ENCODE results near the gene SOX30.

The SOX30 gene

GRCh38 chr5:157659868-157660660, 7.8 kb upstream of the SOX30 start:
- DNase-seq: no peak

GRCh38 chr5:157658893-157659292, 6.7 kb upstream of the SOX30 start:
- DNase-seq: no peak

GRCh38 chr5:157657516-157657915, 5.3 kb upstream of the SOX30 start:
- DNase-seq: no peak

- no peak for DNase-seq
Measured at GRCh38 chr5:157651623-157652376, 438 bp downstream of the SOX30 start.

GRCh38 chr5:157650991-157651611, 1.1 kb downstream of the SOX30 start:
- DNase-seq: no peak

- DNase-seq: no peak
Measured at GRCh38 chr5:157649101-157649500, 3.1 kb downstream of the SOX30 start.

- no peak for DNase-seq
Measured at GRCh38 chr5:157648275-157648990, 3.8 kb downstream of the SOX30 start.

- DNase-seq: no peak
Measured at GRCh38 chr5:157640406-157641066, 11.7 kb downstream of the SOX30 start.

- DNase-seq: no peak
Measured at GRCh38 chr5:157630341-157630740, 21.9 kb downstream of the SOX30 start.

GRCh38 chr5:157626831-157627230, 25.4 kb downstream of the SOX30 start:
- DNase-seq: no peak

GRCh38 chr5:157624144-157624543, 28.1 kb downstream of the SOX30 start:
- DNase-seq: no peak

GRCh38 chr5:157620776-157621175, 31.5 kb downstream of the SOX30 start:
- no peak for DNase-seq

GRCh38 chr5:157618191-157618765, 34.0 kb downstream of the SOX30 start:
- DNase-seq: no peak

GRCh38 chr5:157616785-157617184, 35.5 kb downstream of the SOX30 start:
- DNase-seq: no peak

GRCh38 chr5:157613385-157614245, 38.6 kb downstream of the SOX30 start:
- DNase-seq: no peak

- no peak for DNase-seq
Measured at GRCh38 chr5:157612581-157612980, 39.7 kb downstream of the SOX30 start.

- DNase-seq: no peak
Measured at GRCh38 chr5:157611571-157612476, 40.4 kb downstream of the SOX30 start.

- no peak for DNase-seq
Measured at GRCh38 chr5:157610990-157611389, 41.2 kb downstream of the SOX30 start.

- no peak for DNase-seq
Measured at GRCh38 chr5:157608972-157609565, 43.2 kb downstream of the SOX30 start.

Measured in NCI-H1436 (cell line).